ENCODE data around the gene SERGEF. TPM values are rescaled to one million over a fixed set of nuclear protein-coding genes. Genes with fewer than 3 reads are reported as not detected.

SERGEF gene
- total and polyA plus RNA-seq, 2 experiments from 2014 or later = 29.8 to 64.0 TPM

GRCh38 chr11:17813391-17814059, 199.3 kb downstream of the SERGEF start:
- H3K4me1 ChIP-seq (ENCODE audit: low read depth) = peaks cover 27% of the 10 kb centered on the region
- H3K9me3 ChIP-seq (ENCODE audit: low read depth) = no peaks in the 10 kb centered on the region
- no peaks in the 10 kb centered on the region for H3K27me3 ChIP-seq
- peak overlapping the region; percentile 26 for H3K27ac ChIP-seq
- H3K36me3 ChIP-seq = no peaks in the 10 kb centered on the region
- no peak overlapping the region for H3K4me3 ChIP-seq
- no peak for TF ChIP-seq CTCF (IDR thresholded peaks at IDR 0.05; ENCODE audit: low read depth, low read length)
- no peak for DNase-seq (ENCODE audit: low read depth in 1 of 2, low spot score in 1 of 2)

GRCh38 chr11:17812865-17813187, 200.0 kb downstream of the SERGEF start:
- Histone ChIP-seq H3K36me3 (no peaks in the 10 kb centered on the region), H3K4me1 (ENCODE audit: low read depth) (peaks cover 27% of the 10 kb centered on the region), H3K4me3 (no peak overlapping the region), H3K27me3 (no peaks in the 10 kb centered on the region), H3K9me3 (ENCODE audit: low read depth) (no peaks in the 10 kb centered on the region), H3K27ac (no peak overlapping the region)
- no peak for DNase-seq (ENCODE audit: low read depth in 1 of 2, low spot score in 1 of 2)
- no peak for TF ChIP-seq CTCF (IDR thresholded peaks at IDR 0.05; ENCODE audit: low read depth, low read length)

GRCh38 chr11:17812091-17812864, 200.6 kb downstream of the SERGEF start:
- H3K27me3 ChIP-seq = no peaks in the 10 kb centered on the region
- H3K4me1 ChIP-seq (ENCODE audit: low read depth) = peaks cover 27% of the 10 kb centered on the region
- TF ChIP-seq CTCF (IDR thresholded peaks at IDR 0.05; ENCODE audit: low read depth, low read length) = no peak

GRCh38 chr11:17811352-17811751, 201.5 kb downstream of the SERGEF start:
- H3K27ac ChIP-seq = no peak overlapping the region
- H3K27me3 ChIP-seq = no peaks in the 10 kb centered on the region
- no peak overlapping the region for H3K4me3 ChIP-seq
- no peaks in the 10 kb centered on the region for H3K36me3 ChIP-seq
- no peaks in the 10 kb centered on the region for H3K9me3 ChIP-seq (ENCODE audit: low read depth)
- no peak for TF ChIP-seq CTCF (IDR thresholded peaks at IDR 0.05; ENCODE audit: low read depth, low read length)
- DNase-seq (ENCODE audit: low read depth in 1 of 2, low spot score in 1 of 2) = no peak
- H3K4me1 ChIP-seq (ENCODE audit: low read depth) = peaks cover 21% of the 10 kb centered on the region

More at GRCh38 chr11:17812091-17812864, 200.6 kb downstream of the SERGEF start:
- Histone ChIP-seq H3K27ac (peak overlapping the region; percentile 1), H3K9me3 (ENCODE audit: low read depth) (no peaks in the 10 kb centered on the region), H3K4me3 (no peak overlapping the region), H3K36me3 (no peaks in the 10 kb centered on the region)
- DNase-seq (ENCODE audit: low read depth in 1 of 2, low spot score in 1 of 2) = no peak

GRCh38 chr11:17810746-17811145, 202.1 kb downstream of the SERGEF start:
- Histone ChIP-seq H3K36me3 (no peaks in the 10 kb centered on the region), H3K27me3 (no peaks in the 10 kb centered on the region), H3K9me3 (ENCODE audit: low read depth) (no peaks in the 10 kb centered on the region), H3K27ac (no peak overlapping the region), H3K4me1 (ENCODE audit: low read depth) (peaks cover 19% of the 10 kb centered on the region), H3K4me3 (no peak overlapping the region)
- TF ChIP-seq CTCF (IDR thresholded peaks at IDR 0.05; ENCODE audit: low read depth, low read length) = no peak
- peak; percentile 53 to 66 for DNase-seq (ENCODE audit: low read depth in 1 of 2, low spot score in 1 of 2)

Data from cardiac muscle cell (in vitro differentiated cells and primary cell).